Neural progenitor cell (in vitro differentiated cells): ENCODE data around the gene PAK1. TPM values are rescaled to one million over a fixed set of nuclear protein-coding genes. Genes with fewer than 3 reads are reported as not detected.

Experiments
- DNase-seq: peaks from one replicate; pipeline ENCODE4 v3.0.0-alpha.2; 2016; ENCODE audit warnings: low spot score
- H2AFZ ChIP-seq: fragments of 200-600 bp; sonication (generic); replicated peaks from 2 replicates; pipeline ENCODE4 v1.6.1; 2016; ENCODE audit warnings: antibody characterized with exemption
- H3F3A ChIP-seq: fragments of 200-600 bp; sonication (generic); 2 replicates; pipeline ENCODE4 v1.6.1; 2016; ENCODE audit warnings: antibody characterized with exemption, low read depth
- H3K27ac ChIP-seq: fragments of 200-600 bp; sonication (generic); 2 replicates; pipeline ENCODE4 v1.5.1; 2016; ENCODE audit warnings: mild to moderate bottlenecking
- H3K27me3 ChIP-seq: fragments of 200-600 bp; sonication (generic); 2 replicates; pipeline ENCODE4 v1.6.1; 2016; ENCODE audit warnings: mild to moderate bottlenecking, moderate library complexity
- H3K36me3 ChIP-seq: fragments of 200-600 bp; sonication (generic); 2 replicates; pipeline ENCODE4 v1.5.1; 2016
- H3K4me1 ChIP-seq: fragments of 200-600 bp; sonication (generic); 2 replicates; pipeline ENCODE4 v1.6.1; 2016; ENCODE audit warnings: mixed run types
- H3K4me2 ChIP-seq: fragments of 200-600 bp; sonication (generic); 2 replicates; pipeline ENCODE4 v1.6.1; 2016
- H3K4me3 ChIP-seq: fragments of 200-600 bp; sonication (generic); 2 replicates; pipeline ENCODE4 v1.5.1; 2016
- H3K79me2 ChIP-seq: fragments of 200-600 bp; sonication (generic); 2 replicates; pipeline ENCODE4 v1.6.1; 2016; ENCODE audit warnings: low read depth
- H3K9ac ChIP-seq: fragments of 200-600 bp; sonication (generic); 2 replicates; pipeline ENCODE4 v1.6.1; 2016
- H3K9me3 ChIP-seq: fragments of 200-600 bp; sonication (generic); 2 replicates; pipeline ENCODE4 v1.5.1; 2016; ENCODE audit warnings: low read depth
- H4K20me1 ChIP-seq: fragments of 200-600 bp; sonication (generic); 2 replicates; pipeline ENCODE4 v1.6.1; 2016; ENCODE audit warnings: low read depth
- H3K27ac Mint-ChIP-seq: 3 replicates; pipeline ENCODE4 v1.8.0; 2021; ENCODE audit warnings: mixed read lengths
- H3K27me3 Mint-ChIP-seq: 2 replicates; pipeline ENCODE4 v1.8.0; 2022; ENCODE audit warnings: low read depth, mild to moderate bottlenecking, inconsistent platforms, moderate library complexity, mixed read lengths; ENCODE audit not compliant: insufficient read depth
- H3K36me3 Mint-ChIP-seq: 3 replicates; pipeline ENCODE4 v1.8.0; 2021; ENCODE audit warnings: mixed read lengths
- H3K4me1 Mint-ChIP-seq: 3 replicates; pipeline ENCODE4 v1.8.0; 2021; ENCODE audit warnings: mixed read lengths
- H3K4me3 Mint-ChIP-seq: 3 replicates; pipeline ENCODE4 v1.8.0; 2021; ENCODE audit warnings: mild to moderate bottlenecking, moderate library complexity, mixed read lengths
- H3K9me3 Mint-ChIP-seq: 3 replicates; pipeline ENCODE4 v1.8.0; 2020; ENCODE audit warnings: mixed read lengths
- EZH2 ChIP-seq: fragments of 200-600 bp; sonication (generic); IDR thresholded peaks from 2 replicates; pipeline ENCODE4 v1.6.1; 2017; ENCODE audit warnings: antibody characterized with exemption, mild to moderate bottlenecking, moderate library complexity
- EZH2phosphoT487 ChIP-seq: fragments of 200-600 bp; sonication (generic); IDR thresholded peaks from 2 replicates; pipeline ENCODE4 v1.6.1; 2017; ENCODE audit warnings: antibody characterized with exemption
- total RNA-seq: library from RNA; depleted of rRNA; stranded (reverse); fragments of >200 nt; gene quantifications from 2 replicates; pipeline ENCODE4 v1.2.3, GENCODE V29; 2015; ENCODE audit warnings: low replicate concordance
- TF ChIP-seq, protein P1 (sequence below): fragments of 200-600 bp; sonication (generic); IDR thresholded peaks from 2 replicates; pipeline ENCODE4 v1.5.1; 2017; ENCODE audit warnings: antibody characterized with exemption, mild to moderate bottlenecking

The PAK1 gene
- total RNA-seq, 1 donor from 2014 or later: 52.1 TPM

DNA sequence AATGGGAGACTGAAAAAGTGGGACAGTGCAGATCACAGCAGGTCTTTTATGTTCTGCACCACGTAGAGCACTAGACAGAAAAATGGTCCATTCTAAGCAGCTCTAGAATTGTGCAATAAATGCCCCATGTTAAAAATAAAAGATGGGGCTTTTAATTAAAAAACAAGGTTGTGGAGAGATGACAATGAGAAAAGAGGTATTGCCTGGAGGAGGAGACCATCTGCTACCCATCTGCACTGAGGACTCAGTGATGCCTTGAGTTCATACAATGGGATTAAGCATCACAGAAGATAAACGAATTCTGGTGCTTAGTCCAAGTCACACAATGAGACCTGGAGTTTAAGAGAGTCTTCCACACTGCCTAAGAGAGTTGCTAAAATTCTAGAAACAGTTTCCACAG is 73.6 kb downstream of the PAK1 start:
- Histone ChIP-seq H3K27ac (peak overlapping the region; percentile 42), H3K9ac (no peak overlapping the region), H3K27me3 (no peaks in the 10 kb centered on the region), H3K79me2 (peaks cover 70% of the 10 kb centered on the region), H3K4me2 (peak overlapping the region; percentile 28), H3K4me3 (no peak overlapping the region), H2AFZ (no peak overlapping the region), H3K9me3 (no peaks in the 10 kb centered on the region), H3K36me3 (no peaks in the 10 kb centered on the region), H3K4me1 (peaks cover 47% of the 10 kb centered on the region), H4K20me1 (peaks cover 19% of the 10 kb centered on the region), H3F3A (peaks cover 22% of the 10 kb centered on the region)
- TF ChIP-seq EZH2phosphoT487 (no peak), EZH2 (no peak)
- TF ChIP-seq, protein P1, sequence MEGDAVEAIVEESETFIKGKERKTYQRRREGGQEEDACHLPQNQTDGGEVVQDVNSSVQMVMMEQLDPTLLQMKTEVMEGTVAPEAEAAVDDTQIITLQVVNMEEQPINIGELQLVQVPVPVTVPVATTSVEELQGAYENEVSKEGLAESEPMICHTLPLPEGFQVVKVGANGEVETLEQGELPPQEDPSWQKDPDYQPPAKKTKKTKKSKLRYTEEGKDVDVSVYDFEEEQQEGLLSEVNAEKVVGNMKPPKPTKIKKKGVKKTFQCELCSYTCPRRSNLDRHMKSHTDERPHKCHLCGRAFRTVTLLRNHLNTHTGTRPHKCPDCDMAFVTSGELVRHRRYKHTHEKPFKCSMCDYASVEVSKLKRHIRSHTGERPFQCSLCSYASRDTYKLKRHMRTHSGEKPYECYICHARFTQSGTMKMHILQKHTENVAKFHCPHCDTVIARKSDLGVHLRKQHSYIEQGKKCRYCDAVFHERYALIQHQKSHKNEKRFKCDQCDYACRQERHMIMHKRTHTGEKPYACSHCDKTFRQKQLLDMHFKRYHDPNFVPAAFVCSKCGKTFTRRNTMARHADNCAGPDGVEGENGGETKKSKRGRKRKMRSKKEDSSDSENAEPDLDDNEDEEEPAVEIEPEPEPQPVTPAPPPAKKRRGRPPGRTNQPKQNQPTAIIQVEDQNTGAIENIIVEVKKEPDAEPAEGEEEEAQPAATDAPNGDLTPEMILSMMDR: no peak
- H3K9me3 Mint-ChIP-seq: no peaks in the 10 kb centered on the region
- no peak overlapping the region for H3K27ac Mint-ChIP-seq
- no peak overlapping the region for H3K4me3 Mint-ChIP-seq
- DNase-seq: peak; percentile 40
- peaks cover 2% of the 10 kb centered on the region for H3K36me3 Mint-ChIP-seq
- H3K4me1 Mint-ChIP-seq: peaks cover 22% of the 10 kb centered on the region
- H3K27me3 Mint-ChIP-seq: no peaks in the 10 kb centered on the region

DNA sequence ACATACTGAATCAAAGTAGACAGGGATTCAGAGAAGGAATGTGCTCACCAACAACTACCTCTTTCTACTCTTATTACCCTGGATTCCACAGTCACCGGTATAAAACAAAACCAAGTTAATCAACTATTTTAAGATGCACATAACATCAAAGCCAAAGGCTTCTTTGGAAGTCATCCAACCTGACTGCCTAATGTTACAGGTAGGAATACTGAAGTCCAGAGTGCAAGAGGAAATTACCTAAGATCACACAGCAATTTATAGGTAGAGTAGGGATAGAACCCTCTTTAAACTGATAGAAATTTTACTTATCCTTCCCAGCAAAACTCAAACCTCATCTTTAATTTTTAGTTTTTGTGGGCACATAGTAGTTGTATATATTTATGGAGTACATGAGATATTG is 76.3 kb downstream of the PAK1 start:
- no peaks in the 10 kb centered on the region for H3K36me3 ChIP-seq
- no peak overlapping the region for H3K4me2 ChIP-seq
- no peak overlapping the region for H3K4me3 ChIP-seq
- H3K4me1 ChIP-seq: peaks cover 45% of the 10 kb centered on the region
- Mint-ChIP-seq H3K4me1 (peaks cover 15% of the 10 kb centered on the region), H3K4me3 (no peak overlapping the region), H3K27ac (no peak overlapping the region), H3K27me3 (no peaks in the 10 kb centered on the region), H3K36me3 (peaks cover 2% of the 10 kb centered on the region), H3K9me3 (no peaks in the 10 kb centered on the region)
- H2AFZ ChIP-seq: no peak overlapping the region
- peaks cover 53% of the 10 kb centered on the region for H3K79me2 ChIP-seq
- H3K27ac ChIP-seq: no peak overlapping the region
- no peak overlapping the region for H3K9ac ChIP-seq
- no peak for DNase-seq
- peaks cover 22% of the 10 kb centered on the region for H3F3A ChIP-seq
- TF ChIP-seq, protein P1: no peak
- no peak for TF ChIP-seq EZH2phosphoT487
- no peak for TF ChIP-seq EZH2
- no peaks in the 10 kb centered on the region for H3K9me3 ChIP-seq
- H3K27me3 ChIP-seq: no peaks in the 10 kb centered on the region
- peaks cover 19% of the 10 kb centered on the region for H4K20me1 ChIP-seq

DNA sequence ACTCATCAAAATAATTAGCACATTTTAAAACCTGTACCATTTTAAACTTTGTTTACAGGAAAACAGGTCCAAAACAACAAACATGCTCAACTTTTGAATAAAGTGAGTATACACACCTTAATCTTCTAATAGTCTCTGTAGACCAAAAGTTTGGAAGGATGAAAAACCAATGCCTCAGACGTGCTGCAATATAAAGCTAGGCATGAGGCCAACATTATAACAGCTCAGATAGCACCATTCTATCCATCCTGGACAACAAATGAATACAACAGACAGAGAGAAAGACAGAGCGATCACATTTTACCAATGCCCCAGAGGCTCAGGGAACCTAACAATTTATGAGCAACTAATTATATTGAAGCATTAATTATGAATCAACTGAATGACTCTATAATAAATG is 77.0 kb downstream of the PAK1 start:
- no peak overlapping the region for H3K27ac Mint-ChIP-seq
- H3K9me3 ChIP-seq: no peaks in the 10 kb centered on the region
- H3K36me3 ChIP-seq: no peaks in the 10 kb centered on the region
- H3K27me3 ChIP-seq: no peaks in the 10 kb centered on the region
- peaks cover 48% of the 10 kb centered on the region for H3K79me2 ChIP-seq
- H3K27me3 Mint-ChIP-seq: no peaks in the 10 kb centered on the region
- H3K9me3 Mint-ChIP-seq: no peaks in the 10 kb centered on the region
- H3F3A ChIP-seq: peaks cover 16% of the 10 kb centered on the region
- no peak for DNase-seq
- no peak overlapping the region for H2AFZ ChIP-seq
- H3K27ac ChIP-seq: no peak overlapping the region
- peaks cover 2% of the 10 kb centered on the region for H3K36me3 Mint-ChIP-seq
- TF ChIP-seq, protein P1: no peak
- TF ChIP-seq EZH2phosphoT487 (no peak), EZH2 (no peak)
- H3K4me2 ChIP-seq: no peak overlapping the region
- H4K20me1 ChIP-seq: peaks cover 17% of the 10 kb centered on the region
- H3K4me1 ChIP-seq: peaks cover 38% of the 10 kb centered on the region
- H3K4me3 ChIP-seq: no peak overlapping the region
- H3K4me3 Mint-ChIP-seq: no peak overlapping the region
- H3K9ac ChIP-seq: no peak overlapping the region
- peaks cover 10% of the 10 kb centered on the region for H3K4me1 Mint-ChIP-seq
